Measurements from ENCODE around the gene MEF2D.

DNA sequence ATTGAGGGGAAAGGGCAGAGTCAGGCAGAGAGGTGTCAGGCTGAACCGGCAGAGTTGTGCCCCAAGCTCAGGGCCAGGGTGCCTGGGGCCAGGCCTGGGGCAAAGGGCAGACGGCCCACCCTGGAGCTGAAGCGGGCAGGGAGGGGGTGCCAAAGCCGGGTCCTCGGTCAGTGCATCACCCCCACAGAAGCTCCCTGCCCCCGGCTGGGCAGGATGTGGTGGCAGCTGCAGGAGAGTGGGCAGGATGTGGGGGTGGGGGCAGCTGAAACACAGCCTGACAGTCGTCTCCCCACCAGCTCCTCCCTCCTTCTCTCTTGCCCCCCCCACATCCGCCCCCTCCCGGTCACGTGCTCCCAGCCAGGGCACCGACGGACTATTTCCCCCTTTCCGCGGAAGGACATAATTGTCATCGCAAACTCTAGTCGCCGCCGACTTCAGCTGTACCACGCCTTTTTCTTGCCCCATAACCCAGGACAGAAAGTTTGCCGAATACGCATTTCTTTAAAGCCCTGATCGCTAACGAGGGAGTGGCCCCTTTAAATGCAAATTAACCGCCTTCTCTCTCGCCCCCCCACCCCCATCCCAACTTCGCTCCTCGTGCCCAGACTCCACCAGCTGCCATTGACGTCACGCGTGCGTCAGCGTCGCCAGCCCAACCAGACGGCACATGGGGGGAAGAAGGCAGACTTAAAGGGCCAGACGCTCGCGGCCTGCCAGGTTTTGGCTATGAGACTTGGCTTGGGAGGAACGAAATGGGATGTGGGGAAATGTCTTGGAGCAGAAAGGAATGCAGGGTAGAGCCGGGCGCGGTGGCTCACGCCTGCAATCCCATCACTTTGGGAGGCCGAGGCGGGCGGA, 4.5 kb upstream of the MEF2D start:
- TF ChIP-seq, protein P1, sequence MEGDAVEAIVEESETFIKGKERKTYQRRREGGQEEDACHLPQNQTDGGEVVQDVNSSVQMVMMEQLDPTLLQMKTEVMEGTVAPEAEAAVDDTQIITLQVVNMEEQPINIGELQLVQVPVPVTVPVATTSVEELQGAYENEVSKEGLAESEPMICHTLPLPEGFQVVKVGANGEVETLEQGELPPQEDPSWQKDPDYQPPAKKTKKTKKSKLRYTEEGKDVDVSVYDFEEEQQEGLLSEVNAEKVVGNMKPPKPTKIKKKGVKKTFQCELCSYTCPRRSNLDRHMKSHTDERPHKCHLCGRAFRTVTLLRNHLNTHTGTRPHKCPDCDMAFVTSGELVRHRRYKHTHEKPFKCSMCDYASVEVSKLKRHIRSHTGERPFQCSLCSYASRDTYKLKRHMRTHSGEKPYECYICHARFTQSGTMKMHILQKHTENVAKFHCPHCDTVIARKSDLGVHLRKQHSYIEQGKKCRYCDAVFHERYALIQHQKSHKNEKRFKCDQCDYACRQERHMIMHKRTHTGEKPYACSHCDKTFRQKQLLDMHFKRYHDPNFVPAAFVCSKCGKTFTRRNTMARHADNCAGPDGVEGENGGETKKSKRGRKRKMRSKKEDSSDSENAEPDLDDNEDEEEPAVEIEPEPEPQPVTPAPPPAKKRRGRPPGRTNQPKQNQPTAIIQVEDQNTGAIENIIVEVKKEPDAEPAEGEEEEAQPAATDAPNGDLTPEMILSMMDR (optimal IDR thresholded peaks at IDR 0.05 in 1 of 3, IDR thresholded peaks at IDR 0.05 in 1 of 3, conservative IDR thresholded peaks at IDR 0.05 in 1 of 3; ENCODE audit: extremely low read depth in 1 of 3, insufficient read depth in 2 of 3, low read length in 3 of 3), result no peak
- no peak for TF ChIP-seq EZH2 (IDR thresholded peaks at IDR 0.05; ENCODE audit: low read length)

All from keratinocyte (primary cell).